Vagina (tissue), 2 donors: ENCODE measurements around the gene SLF2. TPM values are rescaled to one million over a fixed set of nuclear protein-coding genes. Genes with fewer than 3 reads are reported as not detected.

Experiments used
- DNase-seq, 2 donors: peaks; one replicate each; pipeline ENCODE4 v3.0.0-alpha.2; 2017; ENCODE audit errors: extremely low spot score in 2 of 2
- H3K27ac ChIP-seq: fragments of 200-600 bp; sonication (generic); one replicate; pipeline ENCODE4 v1.5.1; 2019
- H3K27me3 ChIP-seq: fragments of 200-600 bp; sonication (generic); one replicate; pipeline ENCODE4 v1.5.1; 2019
- H3K36me3 ChIP-seq, 2 donors: fragments of 200-600 bp; sonication (generic); one replicate each; pipeline ENCODE4 v1.5.1; 2017 to 2019
- H3K4me1 ChIP-seq: fragments of 200-600 bp; sonication (generic); one replicate; pipeline ENCODE4 v1.5.1; 2019
- H3K4me3 ChIP-seq, 2 donors: fragments of 200-600 bp; sonication (generic); 1 replicate in 1 of 2; 2 replicates in 1 of 2; pipeline ENCODE4 v1.5.1; 2016 to 2019
- H3K9me3 ChIP-seq: fragments of 200-600 bp; sonication (generic); one replicate; pipeline ENCODE4 v1.5.1; 2019
- POLR2A ChIP-seq, 2 donors: fragments of 450-650 bp; IDR thresholded peaks; one replicate each; pipeline ENCODE4 v1.6.1; 2017; ENCODE audit warnings: antibody characterized with exemption in 2 of 2, mild to moderate bottlenecking in 2 of 2, moderate library complexity in 2 of 2
- POLR2AphosphoS5 ChIP-seq, 2 donors: sonication (generic); formaldehyde crosslinking; IDR thresholded peaks; one replicate each; pipeline ENCODE4 v1.9.0; 2017; ENCODE audit warnings: antibody characterized with exemption in 2 of 2, mild to moderate bottlenecking in 2 of 2, low read depth in 1 of 2; ENCODE audit not compliant: insufficient read depth in 1 of 2
- intact Hi-C: fragments of 100-400 bp; cut with DNase I; formaldehyde crosslinking; loops from one replicate; pipeline ENCODE4 v1.15.1; 2023
- total RNA-seq: library from RNA; depleted of rRNA; stranded (reverse); fragments of >200 nt; gene quantifications from one replicate; pipeline ENCODE4 v1.2.3, GENCODE V29; 2016
- TF ChIP-seq, protein P1 (sequence below), 3 experiments: fragments of 450-650 bp in 2 of 3; fragments of 200-600 bp in 1 of 3; sonication (generic) in 1 of 3; IDR thresholded peaks; one replicate each; pipeline ENCODE4 v1.5.1; 2017 to 2019; ENCODE audit warnings: antibody characterized with exemption in 3 of 3, mild to moderate bottlenecking in 2 of 3, moderate library complexity in 2 of 3

Gene SLF2
- total RNA-seq, 1 donor from 2014 or later, result 26.8 TPM

DNA sequence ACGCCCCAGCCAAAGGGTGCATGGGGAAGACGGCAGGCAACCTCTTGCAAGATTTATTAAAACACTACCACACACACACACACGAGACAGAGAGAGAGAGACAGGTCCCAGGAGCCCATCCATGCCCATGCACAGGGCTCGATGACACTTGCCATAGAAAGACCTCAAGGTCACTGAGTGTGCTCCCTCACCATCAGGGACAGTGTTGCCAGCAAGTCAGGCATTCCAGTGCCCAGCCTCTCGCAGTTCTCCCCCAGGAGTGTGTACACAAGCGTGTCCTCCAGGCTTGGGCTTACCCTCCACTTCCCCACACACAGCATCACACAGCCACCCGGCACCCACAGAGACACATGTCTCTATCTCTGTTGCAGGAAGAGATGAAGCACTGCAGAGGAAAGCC, 46.8 kb upstream of the SLF2 start:
- intact Hi-C loops, result no loop called here
- no peaks in the 10 kb centered on the region for H3K4me1 ChIP-seq
- no peaks in the 10 kb centered on the region for H3K27me3 ChIP-seq
- H3K36me3 ChIP-seq, result no peaks in the 10 kb centered on the region
- no peak overlapping the region for H3K27ac ChIP-seq
- no peak for DNase-seq
- H3K4me3 ChIP-seq, result no peak overlapping the region
- TF ChIP-seq POLR2AphosphoS5 (IDR thresholded peaks at IDR 0.05; ENCODE audit: insufficient read depth in 1 of 2, low read depth in 1 of 2), result no peak
- TF ChIP-seq, protein P1, sequence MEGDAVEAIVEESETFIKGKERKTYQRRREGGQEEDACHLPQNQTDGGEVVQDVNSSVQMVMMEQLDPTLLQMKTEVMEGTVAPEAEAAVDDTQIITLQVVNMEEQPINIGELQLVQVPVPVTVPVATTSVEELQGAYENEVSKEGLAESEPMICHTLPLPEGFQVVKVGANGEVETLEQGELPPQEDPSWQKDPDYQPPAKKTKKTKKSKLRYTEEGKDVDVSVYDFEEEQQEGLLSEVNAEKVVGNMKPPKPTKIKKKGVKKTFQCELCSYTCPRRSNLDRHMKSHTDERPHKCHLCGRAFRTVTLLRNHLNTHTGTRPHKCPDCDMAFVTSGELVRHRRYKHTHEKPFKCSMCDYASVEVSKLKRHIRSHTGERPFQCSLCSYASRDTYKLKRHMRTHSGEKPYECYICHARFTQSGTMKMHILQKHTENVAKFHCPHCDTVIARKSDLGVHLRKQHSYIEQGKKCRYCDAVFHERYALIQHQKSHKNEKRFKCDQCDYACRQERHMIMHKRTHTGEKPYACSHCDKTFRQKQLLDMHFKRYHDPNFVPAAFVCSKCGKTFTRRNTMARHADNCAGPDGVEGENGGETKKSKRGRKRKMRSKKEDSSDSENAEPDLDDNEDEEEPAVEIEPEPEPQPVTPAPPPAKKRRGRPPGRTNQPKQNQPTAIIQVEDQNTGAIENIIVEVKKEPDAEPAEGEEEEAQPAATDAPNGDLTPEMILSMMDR (IDR thresholded peaks at IDR 0.05), result no peak
- TF ChIP-seq POLR2A (IDR thresholded peaks at IDR 0.05), result no peak
- no peaks in the 10 kb centered on the region for H3K9me3 ChIP-seq

DNA sequence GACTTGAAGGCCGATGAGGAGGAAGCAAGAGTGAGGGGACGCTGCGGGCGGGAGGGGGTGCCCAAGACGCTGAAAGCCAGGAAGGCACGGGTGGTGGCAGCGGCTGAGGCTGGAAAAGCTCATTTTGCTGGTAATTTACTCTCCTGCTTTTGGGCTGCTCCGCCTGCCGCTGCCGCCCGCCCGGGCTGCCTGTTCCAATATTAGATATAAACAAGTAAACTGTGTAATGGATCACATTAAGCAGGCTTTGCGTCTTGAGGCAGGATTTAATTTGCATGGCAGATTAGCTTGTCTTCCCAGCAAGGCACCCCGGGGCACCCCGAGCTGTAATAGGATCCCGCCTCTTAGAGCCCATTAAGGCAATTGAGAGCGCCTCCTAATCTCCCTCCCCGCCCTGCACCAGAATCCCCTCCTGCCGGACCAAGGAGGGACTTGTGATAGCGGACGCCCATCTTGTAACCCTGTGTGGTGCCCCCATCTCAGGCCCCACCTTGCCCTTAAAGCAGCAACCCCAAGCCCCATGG, 46.1 kb upstream of the SLF2 start:
- intact Hi-C loops, result no loop called here
- no peak overlapping the region for H3K4me3 ChIP-seq
- DNase-seq, result no peak

DNA sequence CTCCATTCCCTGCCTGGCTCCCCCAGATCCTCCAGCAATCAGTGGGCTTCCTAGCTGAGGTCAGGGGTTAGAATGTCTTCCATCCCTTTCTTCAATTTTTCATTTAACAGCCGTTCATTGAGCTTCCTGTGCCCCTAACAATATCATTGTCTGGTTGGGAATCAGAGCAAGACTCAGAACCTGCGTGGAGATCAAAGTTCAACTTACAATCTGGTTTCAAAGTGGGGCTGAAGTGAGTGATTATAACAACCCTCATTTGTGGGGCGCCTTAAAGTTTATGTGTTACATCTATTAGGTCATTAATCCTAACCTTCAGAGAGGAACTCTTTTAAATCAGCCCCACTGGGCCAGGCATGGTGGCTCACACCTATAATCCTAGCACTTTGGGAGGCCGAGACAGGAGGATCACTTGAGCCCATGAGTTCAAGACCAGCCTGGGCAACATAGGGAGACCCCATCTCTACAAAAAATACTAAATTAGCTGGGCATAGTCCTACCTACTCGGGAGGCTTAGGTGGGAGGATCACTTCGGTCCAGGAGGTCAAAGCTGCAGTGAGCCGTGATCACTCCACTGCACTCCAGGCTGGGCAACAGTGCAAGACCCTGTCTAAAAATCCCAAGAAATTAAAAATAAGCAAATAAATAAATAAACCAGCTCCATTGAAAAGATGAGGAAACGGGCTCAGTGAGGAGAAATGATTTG, 45.4 kb upstream of the SLF2 start:
- H3K9me3 ChIP-seq, result no peaks in the 10 kb centered on the region
- DNase-seq, result no peak
- no peak for TF ChIP-seq POLR2AphosphoS5 (IDR thresholded peaks at IDR 0.05; ENCODE audit: insufficient read depth in 1 of 2, low read depth in 1 of 2)
- TF ChIP-seq, protein P1 (IDR thresholded peaks at IDR 0.05), result no peak
- TF ChIP-seq POLR2A (IDR thresholded peaks at IDR 0.05), result no peak
- H3K36me3 ChIP-seq, result no peaks in the 10 kb centered on the region
- no peaks in the 10 kb centered on the region for H3K4me1 ChIP-seq
- intact Hi-C loops, result no loop called here
- H3K27ac ChIP-seq, result no peak overlapping the region
- no peaks in the 10 kb centered on the region for H3K27me3 ChIP-seq
- H3K4me3 ChIP-seq, result no peak overlapping the region

More for the DNA sequence above, 46.1 kb upstream of the SLF2 start:
- no peaks in the 10 kb centered on the region for H3K9me3 ChIP-seq
- H3K27me3 ChIP-seq, result no peaks in the 10 kb centered on the region
- H3K36me3 ChIP-seq, result no peaks in the 10 kb centered on the region
- no peaks in the 10 kb centered on the region for H3K4me1 ChIP-seq
- TF ChIP-seq, protein P1 (IDR thresholded peaks at IDR 0.05), result no peak
- no peak for TF ChIP-seq POLR2A (IDR thresholded peaks at IDR 0.05)
- TF ChIP-seq POLR2AphosphoS5 (IDR thresholded peaks at IDR 0.05; ENCODE audit: insufficient read depth in 1 of 2, low read depth in 1 of 2), result no peak
- H3K27ac ChIP-seq, result no peak overlapping the region

DNA sequence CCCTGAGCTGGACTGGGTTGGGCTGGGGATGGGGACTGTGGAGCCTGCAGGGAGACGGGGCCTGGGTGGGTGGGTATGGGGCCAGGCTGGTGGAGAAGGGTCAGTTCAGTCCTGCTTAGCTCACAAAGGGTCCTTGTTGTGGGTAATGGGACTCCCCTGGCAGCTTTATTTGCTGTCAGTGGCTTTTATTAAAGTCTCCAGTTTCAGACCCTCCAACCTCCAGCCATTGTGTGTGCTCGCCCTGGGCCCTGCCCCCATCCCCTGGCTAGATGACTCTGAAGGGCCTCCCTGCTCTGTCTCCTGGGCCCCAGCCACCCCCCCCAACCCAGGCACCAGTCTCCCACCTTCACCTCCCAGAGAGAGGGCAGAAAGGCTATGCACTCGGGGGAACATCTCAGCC, 44.4 kb upstream of the SLF2 start:
- H3K36me3 ChIP-seq, result no peaks in the 10 kb centered on the region
- TF ChIP-seq POLR2A (IDR thresholded peaks at IDR 0.05), result no peak
- TF ChIP-seq POLR2AphosphoS5 (IDR thresholded peaks at IDR 0.05; ENCODE audit: insufficient read depth in 1 of 2, low read depth in 1 of 2), result no peak
- TF ChIP-seq, protein P1 (IDR thresholded peaks at IDR 0.05), result no peak
- H3K4me3 ChIP-seq, result no peak overlapping the region
- DNase-seq, result no peak
- no peaks in the 10 kb centered on the region for H3K27me3 ChIP-seq
- no peaks in the 10 kb centered on the region for H3K9me3 ChIP-seq
- intact Hi-C loops, result no loop called here
- no peak overlapping the region for H3K27ac ChIP-seq
- H3K4me1 ChIP-seq, result no peaks in the 10 kb centered on the region

DNA sequence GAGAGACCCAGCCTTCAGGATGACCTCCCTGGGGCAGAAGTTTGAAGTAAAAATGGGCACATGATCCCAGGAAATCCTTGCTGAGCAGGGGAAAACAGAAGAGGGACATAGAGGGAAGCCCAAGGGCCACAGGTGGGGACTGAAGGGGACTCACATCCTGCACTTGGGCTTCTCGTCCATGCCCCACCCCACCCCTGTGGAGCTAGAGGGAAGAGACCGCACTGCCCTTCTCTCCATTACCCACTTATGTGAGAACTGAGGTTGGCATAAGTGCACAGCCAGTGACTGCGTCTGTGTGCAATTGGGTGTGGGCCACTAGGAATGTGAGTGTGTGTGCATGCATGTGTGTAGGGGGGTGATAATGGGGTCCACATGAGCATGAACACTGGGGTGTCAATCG, 43.4 kb upstream of the SLF2 start:
- no peak for TF ChIP-seq POLR2A (IDR thresholded peaks at IDR 0.05)
- TF ChIP-seq POLR2AphosphoS5 (IDR thresholded peaks at IDR 0.05; ENCODE audit: insufficient read depth in 1 of 2, low read depth in 1 of 2), result no peak
- TF ChIP-seq, protein P1 (IDR thresholded peaks at IDR 0.05), result no peak
- no peaks in the 10 kb centered on the region for H3K4me1 ChIP-seq

More for the DNA sequence above, 43.4 kb upstream of the SLF2 start:
- Histone ChIP-seq H3K9me3 (no peaks in the 10 kb centered on the region), H3K27me3 (no peaks in the 10 kb centered on the region), H3K27ac (no peak overlapping the region), H3K4me3 (no peak overlapping the region), H3K36me3 (no peaks in the 10 kb centered on the region)
- intact Hi-C loops, result no loop called here
- DNase-seq, result no peak
